ENCODE measurements around the gene LRBA.
"Not testable (repeated sequence)": the region's sequence is repeated elsewhere in the genome, so short reads cannot be mapped to it uniquely, and the experiment has no call there.

DNA sequence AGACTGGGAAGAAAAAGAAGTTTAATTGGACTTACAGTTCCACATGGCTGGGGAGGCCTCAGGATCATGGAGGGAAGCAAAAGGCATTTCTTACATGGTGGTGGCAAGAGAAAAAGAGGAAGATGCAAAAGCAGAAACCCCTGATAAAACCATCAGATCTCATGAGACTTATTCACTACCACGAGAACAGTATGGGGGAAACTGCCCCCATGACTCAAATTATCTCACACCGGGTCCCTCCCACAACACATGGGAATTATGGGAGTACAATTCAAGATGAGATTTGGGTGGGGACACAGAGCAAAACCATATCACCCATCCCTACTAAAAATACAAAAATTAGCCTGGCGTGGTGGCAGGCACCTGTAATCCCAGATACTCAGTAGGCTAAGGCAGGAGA is 21.5 kb downstream of the LRBA start:
- not testable (repeated sequence) for TF ChIP-seq BACH1 (tag; IDR thresholded peaks at IDR 0.05); ILF3 (IDR thresholded peaks at IDR 0.05; ENCODE audit: borderline replicate concordance); BHLHE40 (IDR thresholded peaks at IDR 0.05; ENCODE audit: low read length); NR2C2 (CRISPR knock-in tag; IDR thresholded peaks at IDR 0.05); NR2C2 (tag; IDR thresholded peaks at IDR 0.05)
- TF ChIP-seq, protein P1, sequence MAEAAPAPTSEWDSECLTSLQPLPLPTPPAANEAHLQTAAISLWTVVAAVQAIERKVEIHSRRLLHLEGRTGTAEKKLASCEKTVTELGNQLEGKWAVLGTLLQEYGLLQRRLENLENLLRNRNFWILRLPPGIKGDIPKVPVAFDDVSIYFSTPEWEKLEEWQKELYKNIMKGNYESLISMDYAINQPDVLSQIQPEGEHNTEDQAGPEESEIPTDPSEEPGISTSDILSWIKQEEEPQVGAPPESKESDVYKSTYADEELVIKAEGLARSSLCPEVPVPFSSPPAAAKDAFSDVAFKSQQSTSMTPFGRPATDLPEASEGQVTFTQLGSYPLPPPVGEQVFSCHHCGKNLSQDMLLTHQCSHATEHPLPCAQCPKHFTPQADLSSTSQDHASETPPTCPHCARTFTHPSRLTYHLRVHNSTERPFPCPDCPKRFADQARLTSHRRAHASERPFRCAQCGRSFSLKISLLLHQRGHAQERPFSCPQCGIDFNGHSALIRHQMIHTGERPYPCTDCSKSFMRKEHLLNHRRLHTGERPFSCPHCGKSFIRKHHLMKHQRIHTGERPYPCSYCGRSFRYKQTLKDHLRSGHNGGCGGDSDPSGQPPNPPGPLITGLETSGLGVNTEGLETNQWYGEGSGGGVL (CRISPR knock-in tag; IDR thresholded peaks at IDR 0.05) = not testable (repeated sequence)
- TF ChIP-seq, protein P2, sequence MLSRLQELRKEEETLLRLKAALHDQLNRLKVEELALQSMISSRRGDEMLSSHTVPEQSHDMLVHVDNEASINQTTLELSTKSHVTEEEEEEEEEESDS (CRISPR knock-in tag; IDR thresholded peaks at IDR 0.05) = not testable (repeated sequence)

Measured in K562 (cell line).